ENCODE measurements around the gene CDK14. TPM values are rescaled to one million over a fixed set of nuclear protein-coding genes. Genes with fewer than 3 reads are reported as not detected.

CDK14 gene
- total RNA-seq, 1 donor: 41.0 TPM

DNA sequence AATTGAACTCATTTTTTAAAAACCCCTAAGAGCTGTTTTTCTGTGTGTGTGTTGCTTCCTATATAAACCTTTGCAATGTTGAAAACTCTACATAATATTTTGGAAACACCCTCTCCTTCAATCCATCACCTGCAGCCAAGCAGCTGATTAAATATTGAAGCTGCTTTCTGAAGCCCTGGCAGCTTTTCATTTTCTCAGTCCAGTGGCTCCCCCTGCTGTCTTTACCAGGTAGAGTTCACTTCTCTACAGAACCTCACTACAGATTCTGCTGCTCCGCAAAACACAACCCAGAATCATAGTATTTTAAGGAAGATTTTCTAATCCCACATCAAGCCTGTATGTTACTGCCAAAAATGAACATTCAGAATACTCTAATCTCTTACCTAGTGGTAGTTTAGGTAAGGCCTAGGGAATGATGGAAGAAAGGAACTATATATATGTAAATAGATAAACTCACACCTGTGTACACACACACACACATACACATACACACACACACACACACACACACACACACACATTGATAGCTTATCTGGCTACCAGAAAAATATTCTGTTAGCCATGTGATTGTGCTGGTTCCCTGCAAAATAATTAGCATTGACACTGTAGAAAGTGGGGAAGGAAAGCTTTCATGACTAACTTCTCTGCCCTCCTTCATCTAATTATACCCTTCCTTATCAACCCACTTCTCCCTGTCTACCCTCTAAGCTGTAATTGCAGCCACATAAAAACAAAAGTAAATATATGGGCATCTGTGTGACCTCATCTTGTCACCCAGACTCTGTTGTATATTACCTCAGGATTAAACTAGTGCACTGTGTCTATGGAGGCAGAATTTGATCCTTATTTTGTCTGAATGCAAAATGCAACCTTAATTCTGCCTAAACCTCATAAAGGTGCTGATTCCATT is 438.6 kb downstream of the CDK14 start:
- peak; percentile 63 for DNase-seq (ENCODE audit: low read depth)
- TF ChIP-seq, protein P1, sequence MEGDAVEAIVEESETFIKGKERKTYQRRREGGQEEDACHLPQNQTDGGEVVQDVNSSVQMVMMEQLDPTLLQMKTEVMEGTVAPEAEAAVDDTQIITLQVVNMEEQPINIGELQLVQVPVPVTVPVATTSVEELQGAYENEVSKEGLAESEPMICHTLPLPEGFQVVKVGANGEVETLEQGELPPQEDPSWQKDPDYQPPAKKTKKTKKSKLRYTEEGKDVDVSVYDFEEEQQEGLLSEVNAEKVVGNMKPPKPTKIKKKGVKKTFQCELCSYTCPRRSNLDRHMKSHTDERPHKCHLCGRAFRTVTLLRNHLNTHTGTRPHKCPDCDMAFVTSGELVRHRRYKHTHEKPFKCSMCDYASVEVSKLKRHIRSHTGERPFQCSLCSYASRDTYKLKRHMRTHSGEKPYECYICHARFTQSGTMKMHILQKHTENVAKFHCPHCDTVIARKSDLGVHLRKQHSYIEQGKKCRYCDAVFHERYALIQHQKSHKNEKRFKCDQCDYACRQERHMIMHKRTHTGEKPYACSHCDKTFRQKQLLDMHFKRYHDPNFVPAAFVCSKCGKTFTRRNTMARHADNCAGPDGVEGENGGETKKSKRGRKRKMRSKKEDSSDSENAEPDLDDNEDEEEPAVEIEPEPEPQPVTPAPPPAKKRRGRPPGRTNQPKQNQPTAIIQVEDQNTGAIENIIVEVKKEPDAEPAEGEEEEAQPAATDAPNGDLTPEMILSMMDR (IDR thresholded peaks at IDR 0.05; ENCODE audit: insufficient read depth, low read depth, low read length): peak; percentile 74
- no peak overlapping the region for H3K4me3 ChIP-seq (ENCODE audit: low read depth, low read length)

DNA sequence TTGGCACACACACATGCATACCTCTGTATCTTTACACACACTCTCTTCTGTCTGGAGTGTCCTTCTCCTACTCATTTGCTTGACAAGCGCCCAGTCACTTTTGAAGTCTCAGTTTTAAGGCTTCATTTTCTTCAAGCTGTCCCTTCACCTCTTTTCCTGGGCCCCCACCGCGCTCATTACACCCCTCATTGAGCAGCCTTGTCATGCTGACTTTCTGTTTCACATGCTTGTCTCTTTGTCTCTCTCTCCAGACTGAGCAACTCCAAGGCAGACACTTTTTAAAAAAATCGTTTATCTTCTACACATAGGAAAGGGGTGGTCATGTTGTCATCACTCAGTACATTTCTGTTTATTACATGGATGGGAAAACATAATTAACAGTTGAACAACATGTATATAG is 442.9 kb downstream of the CDK14 start:
- H3K4me3 ChIP-seq (ENCODE audit: low read depth, low read length): no peak overlapping the region
- TF ChIP-seq, protein P1 (IDR thresholded peaks at IDR 0.05; ENCODE audit: insufficient read depth, low read depth, low read length): no peak
- no peak for DNase-seq (ENCODE audit: low read depth)

DNA sequence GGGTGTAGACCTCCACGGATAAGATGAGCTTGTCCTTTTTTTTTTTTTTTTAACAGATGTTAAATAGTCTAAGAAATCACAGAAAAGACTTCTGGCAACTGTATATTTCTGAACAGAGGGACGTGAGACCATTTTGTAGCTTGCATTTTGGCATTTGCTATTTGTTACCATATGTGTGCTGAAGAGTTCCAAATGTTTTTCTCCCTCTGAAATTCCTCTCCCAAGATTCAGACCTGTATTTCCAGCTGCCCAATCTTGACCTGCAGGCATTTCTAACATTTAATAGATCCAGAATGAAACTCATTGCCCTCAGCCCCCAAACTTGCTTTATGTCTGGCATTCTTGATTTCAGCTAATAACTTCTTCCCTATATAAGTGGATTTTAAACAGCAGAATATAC is 445.0 kb downstream of the CDK14 start:
- no peak overlapping the region for H3K4me3 ChIP-seq (ENCODE audit: low read depth, low read length)
- no peak for DNase-seq (ENCODE audit: low read depth)
- TF ChIP-seq, protein P1 (IDR thresholded peaks at IDR 0.05; ENCODE audit: insufficient read depth, low read depth, low read length): no peak

DNA sequence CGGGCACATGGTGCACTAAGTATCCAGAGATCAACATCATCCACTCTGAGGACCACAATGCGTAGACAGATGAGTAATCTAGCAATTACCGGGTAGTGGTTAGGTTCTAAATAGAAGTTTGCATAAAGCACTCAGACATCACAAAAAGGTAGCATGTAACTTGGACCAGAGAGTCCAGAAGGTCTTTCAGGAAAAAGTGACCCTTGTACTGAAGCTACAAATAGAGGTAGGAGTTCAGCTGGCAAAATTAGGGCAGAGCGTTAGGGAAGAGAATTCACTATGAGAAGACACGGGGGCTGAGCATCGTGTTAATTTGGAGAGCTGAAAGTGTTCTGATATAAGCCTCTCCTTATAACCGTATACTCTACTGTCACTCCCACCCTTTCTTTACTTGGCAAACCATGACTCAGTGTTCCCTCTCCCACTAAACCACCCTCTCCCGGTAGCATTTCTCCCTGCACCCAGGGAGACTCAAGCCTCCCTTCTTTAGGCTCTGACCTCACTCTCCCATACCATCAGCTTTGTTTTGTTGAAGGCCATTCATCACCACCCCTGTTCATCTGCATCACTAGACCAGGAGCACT is 445.9 kb downstream of the CDK14 start:
- H3K4me3 ChIP-seq (ENCODE audit: low read depth, low read length): no peak overlapping the region
- no peak for DNase-seq (ENCODE audit: low read depth)
- TF ChIP-seq, protein P1 (IDR thresholded peaks at IDR 0.05; ENCODE audit: insufficient read depth, low read depth, low read length): no peak

DNA sequence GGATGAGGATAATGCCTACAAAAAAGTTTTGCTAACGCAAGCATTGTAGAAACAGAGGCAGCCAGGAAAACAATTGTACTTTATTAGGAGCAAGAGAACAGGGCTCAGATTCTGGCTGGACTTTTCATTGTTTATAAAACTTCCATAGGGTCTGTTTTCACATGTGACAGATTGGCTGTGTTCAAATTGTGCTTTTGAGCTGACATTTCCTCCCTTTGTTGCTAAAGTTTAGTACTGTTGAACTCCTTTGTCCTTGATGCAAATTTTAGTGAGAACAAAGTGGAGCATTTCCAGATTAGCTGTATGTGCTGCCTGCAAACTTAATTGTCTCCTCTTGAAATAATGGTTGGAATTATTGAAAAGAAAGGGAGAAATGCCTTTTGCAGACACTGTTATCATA is 447.1 kb downstream of the CDK14 start:
- DNase-seq (ENCODE audit: low read depth): no peak
- H3K4me3 ChIP-seq (ENCODE audit: low read depth, low read length): no peak overlapping the region
- TF ChIP-seq, protein P1 (IDR thresholded peaks at IDR 0.05; ENCODE audit: insufficient read depth, low read depth, low read length): no peak

DNA sequence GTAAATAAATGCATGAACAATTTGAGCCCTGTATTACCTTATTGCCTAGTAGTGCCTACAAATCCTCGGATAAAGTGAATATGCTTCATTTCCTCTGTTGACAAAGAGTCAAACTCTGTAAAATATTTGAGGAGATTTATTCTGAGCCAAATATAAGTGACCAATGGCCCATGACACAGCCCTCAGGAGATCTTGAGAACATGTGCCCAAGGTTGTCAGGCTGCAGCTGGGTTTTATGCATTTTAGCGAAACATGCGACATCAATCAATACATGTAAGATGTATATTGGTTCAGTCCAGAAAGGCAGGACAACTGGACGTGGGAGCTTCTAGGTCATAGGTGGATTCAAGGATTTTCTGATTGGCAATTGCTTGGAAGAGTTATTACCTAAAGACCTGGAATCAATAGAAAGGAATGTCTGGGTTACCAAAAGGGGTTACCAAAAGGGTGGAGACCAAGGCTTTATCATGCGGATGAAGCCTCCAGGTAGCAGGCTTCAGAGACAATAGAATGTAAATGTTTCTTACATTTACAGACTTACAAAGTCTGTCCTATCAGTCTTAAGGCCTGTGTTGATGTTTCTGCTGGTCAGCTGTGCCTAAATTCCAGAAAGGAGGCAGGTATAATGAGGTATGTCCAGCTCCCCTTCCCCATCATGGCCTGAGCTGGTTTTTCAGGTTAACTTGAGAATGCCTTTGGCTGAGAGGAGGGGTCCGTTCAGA is 448.0 kb downstream of the CDK14 start:
- no peak for DNase-seq (ENCODE audit: low read depth)
- TF ChIP-seq, protein P1 (IDR thresholded peaks at IDR 0.05; ENCODE audit: insufficient read depth, low read depth, low read length): no peak
- no peak overlapping the region for H3K4me3 ChIP-seq (ENCODE audit: low read depth, low read length)
